Smooth muscle cell (in vitro differentiated cells): ENCODE data around the gene TESPA1. TPM values are rescaled to one million over a fixed set of nuclear protein-coding genes. Genes with fewer than 3 reads are reported as not detected.

Source experiments
- DNase-seq: peaks from one replicate; lab custom pipeline; 2025; ENCODE audit not compliant: unreplicated experiment; lab: John Stamatoyannopoulos, UW
- H2AFZ ChIP-seq: fragments of 200-600 bp; sonication (generic); 2 replicates; pipeline ENCODE4 v1.6.0; 2016; ENCODE audit warnings: antibody characterized with exemption, low read depth, mild to moderate bottlenecking
- H3F3A ChIP-seq: fragments of 200-600 bp; sonication (generic); 2 replicates; pipeline ENCODE4 v1.6.0; 2017; ENCODE audit warnings: antibody characterized with exemption, low read depth
- H3K27ac ChIP-seq: fragments of 200-600 bp; sonication (generic); 2 replicates; pipeline ENCODE4 v1.5.1; 2016; ENCODE audit warnings: low read depth, mild to moderate bottlenecking
- H3K27me3 ChIP-seq: fragments of 200-600 bp; sonication (generic); 2 replicates; pipeline ENCODE4 v1.6.1; 2016; ENCODE audit warnings: low read depth, mild to moderate bottlenecking
- H3K36me3 ChIP-seq: fragments of 200-600 bp; sonication (generic); 2 replicates; pipeline ENCODE4 v1.5.1; 2016; ENCODE audit warnings: low read depth
- H3K4me1 ChIP-seq: fragments of 200-600 bp; sonication (generic); 2 replicates; pipeline ENCODE4 v1.5.1; 2016; ENCODE audit warnings: low read depth
- H3K4me2 ChIP-seq: fragments of 200-600 bp; sonication (generic); 2 replicates; pipeline ENCODE4 v1.6.0; 2016; ENCODE audit warnings: mild to moderate bottlenecking
- H3K4me3 ChIP-seq: fragments of 200-600 bp; sonication (generic); 2 replicates; pipeline ENCODE4 v1.5.1; 2016; ENCODE audit warnings: mild to moderate bottlenecking
- H3K79me2 ChIP-seq: fragments of 200-600 bp; sonication (generic); 2 replicates; pipeline ENCODE4 v1.6.0; 2016; ENCODE audit warnings: low read depth, mild to moderate bottlenecking
- H3K9ac ChIP-seq: fragments of 200-600 bp; sonication (generic); 2 replicates; pipeline ENCODE4 v1.6.0; 2016; ENCODE audit warnings: low read depth
- H3K9me3 ChIP-seq: fragments of 200-600 bp; sonication (generic); replicated peaks from 2 replicates; pipeline ENCODE4 v1.5.1; 2016; ENCODE audit warnings: low read depth
- H4K20me1 ChIP-seq: fragments of 200-600 bp; sonication (generic); 2 replicates; pipeline ENCODE4 v1.6.0; 2016; ENCODE audit warnings: low read depth
- WGBS: methylation state at CpG from one replicate; pipeline ENCODE4 v1.1.7; 2016; ENCODE audit warnings: low lambda C conversion rate; 5-methylcytosine and 5-hydroxymethylcytosine counted together
- polyA plus RNA-seq: library from polyadenylated mRNA; unstranded; fragments of >200 nt; fragmentation: Nextera tagmentation; extraction: Ambion mirVana; gene quantifications from 2 replicates; pipeline ENCODE4 v1.2.1, GENCODE V29; 2016
- total RNA-seq: library from RNA; depleted of rRNA; stranded (reverse); fragments of >200 nt; gene quantifications from 2 replicates; pipeline ENCODE4 v1.2.3, GENCODE V29; 2014
- TF ChIP-seq, protein P1 (sequence below): fragments of 200-600 bp; sonication (generic); IDR thresholded peaks from 2 replicates; pipeline ENCODE4 v1.5.1; 2017; ENCODE audit warnings: borderline replicate concordance, mild to moderate bottlenecking, antibody characterized with exemption; ENCODE audit not compliant: insufficient read depth, poor library complexity, severe bottlenecking

TESPA1 gene
- total and polyA plus RNA-seq, 2 experiments from 2014 or later: not detected

DNA sequence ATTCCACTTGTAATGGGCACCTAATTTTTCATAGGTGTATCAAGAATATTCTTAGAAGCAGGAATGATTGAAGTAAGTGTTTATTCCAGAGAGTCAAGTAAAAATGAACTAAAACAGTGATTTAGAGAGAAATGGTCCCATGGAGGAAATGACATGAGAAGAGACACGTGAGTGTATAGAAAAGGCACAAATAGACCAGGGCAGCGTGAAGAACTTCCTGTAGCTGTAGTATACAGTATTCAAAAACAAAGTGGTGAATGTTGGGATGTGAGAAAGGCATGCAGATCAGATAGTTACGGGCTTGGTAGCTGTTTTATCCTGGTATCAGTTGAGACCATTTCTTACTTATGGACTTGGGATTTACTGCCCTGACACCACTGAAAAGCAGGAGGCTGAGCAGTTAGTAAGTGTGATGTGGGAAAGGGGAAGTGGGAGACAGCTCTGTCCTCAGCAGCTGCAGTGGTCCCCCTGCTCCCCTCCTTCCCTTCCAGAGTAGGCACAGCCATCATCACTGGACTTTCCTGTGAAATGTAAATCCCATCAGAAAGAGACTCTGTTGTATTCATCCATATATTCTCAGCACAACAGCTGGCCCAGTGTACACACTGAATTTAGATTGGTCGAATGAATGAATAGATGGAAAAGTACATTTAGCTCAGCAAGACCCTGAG, 16.8 kb upstream of the TESPA1 start:
- H3K4me3 ChIP-seq: no peak overlapping the region
- no peak overlapping the region for H3K4me2 ChIP-seq
- H3K9ac ChIP-seq: no peak overlapping the region
- no peaks in the 10 kb centered on the region for H3K79me2 ChIP-seq
- no peaks in the 10 kb centered on the region for H3K9me3 ChIP-seq
- TF ChIP-seq, protein P1, sequence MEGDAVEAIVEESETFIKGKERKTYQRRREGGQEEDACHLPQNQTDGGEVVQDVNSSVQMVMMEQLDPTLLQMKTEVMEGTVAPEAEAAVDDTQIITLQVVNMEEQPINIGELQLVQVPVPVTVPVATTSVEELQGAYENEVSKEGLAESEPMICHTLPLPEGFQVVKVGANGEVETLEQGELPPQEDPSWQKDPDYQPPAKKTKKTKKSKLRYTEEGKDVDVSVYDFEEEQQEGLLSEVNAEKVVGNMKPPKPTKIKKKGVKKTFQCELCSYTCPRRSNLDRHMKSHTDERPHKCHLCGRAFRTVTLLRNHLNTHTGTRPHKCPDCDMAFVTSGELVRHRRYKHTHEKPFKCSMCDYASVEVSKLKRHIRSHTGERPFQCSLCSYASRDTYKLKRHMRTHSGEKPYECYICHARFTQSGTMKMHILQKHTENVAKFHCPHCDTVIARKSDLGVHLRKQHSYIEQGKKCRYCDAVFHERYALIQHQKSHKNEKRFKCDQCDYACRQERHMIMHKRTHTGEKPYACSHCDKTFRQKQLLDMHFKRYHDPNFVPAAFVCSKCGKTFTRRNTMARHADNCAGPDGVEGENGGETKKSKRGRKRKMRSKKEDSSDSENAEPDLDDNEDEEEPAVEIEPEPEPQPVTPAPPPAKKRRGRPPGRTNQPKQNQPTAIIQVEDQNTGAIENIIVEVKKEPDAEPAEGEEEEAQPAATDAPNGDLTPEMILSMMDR: no peak
- no peaks in the 10 kb centered on the region for H3K36me3 ChIP-seq
- DNase-seq: no peak
- H3K4me1 ChIP-seq: peaks cover 4% of the 10 kb centered on the region
- no peak overlapping the region for H2AFZ ChIP-seq
- peaks cover under 1% of the 10 kb centered on the region for H3K27me3 ChIP-seq
- whole genome bisulfite sequencing: 71% methylated on average over 4 of the region's 4 CpGs
- H4K20me1 ChIP-seq: no peaks in the 10 kb centered on the region
- H3K27ac ChIP-seq: no peak overlapping the region
- H3F3A ChIP-seq: no peaks in the 10 kb centered on the region

GRCh38 chr12:54998958-54999510, 14.5 kb upstream of the TESPA1 start:
- H3K9me3 ChIP-seq: no peaks in the 10 kb centered on the region
- no peaks in the 10 kb centered on the region for H3F3A ChIP-seq
- H3K4me1 ChIP-seq: peaks cover 4% of the 10 kb centered on the region
- H3K9ac ChIP-seq: no peak overlapping the region
- H3K27me3 ChIP-seq: peaks cover 4% of the 10 kb centered on the region
- no peak overlapping the region for H3K4me2 ChIP-seq
- no peak overlapping the region for H3K4me3 ChIP-seq
- H3K27ac ChIP-seq: no peak overlapping the region
- no peak overlapping the region for H2AFZ ChIP-seq
- no peaks in the 10 kb centered on the region for H3K36me3 ChIP-seq
- no peaks in the 10 kb centered on the region for H3K79me2 ChIP-seq
- DNase-seq: no peak
- 65% methylated on average over 5 of the region's 5 CpGs for WGBS
- TF ChIP-seq, protein P1: no peak
- no peaks in the 10 kb centered on the region for H4K20me1 ChIP-seq

GRCh38 chr12:54997929-54998522, 13.5 kb upstream of the TESPA1 start:
- H4K20me1 ChIP-seq: no peaks in the 10 kb centered on the region
- TF ChIP-seq, protein P1: no peak
- no peak overlapping the region for H3K9ac ChIP-seq
- no peaks in the 10 kb centered on the region for H3K36me3 ChIP-seq
- no peak overlapping the region for H3K4me3 ChIP-seq
- DNase-seq: no peak
- no peaks in the 10 kb centered on the region for H3F3A ChIP-seq
- H2AFZ ChIP-seq: no peak overlapping the region
- H3K27ac ChIP-seq: no peak overlapping the region
- peaks cover 4% of the 10 kb centered on the region for H3K4me1 ChIP-seq
- no peak overlapping the region for H3K4me2 ChIP-seq
- H3K79me2 ChIP-seq: no peaks in the 10 kb centered on the region
- whole genome bisulfite sequencing: 73% methylated on average over 4 of the region's 4 CpGs
- H3K9me3 ChIP-seq: no peaks in the 10 kb centered on the region
- H3K27me3 ChIP-seq: peaks cover 4% of the 10 kb centered on the region
